ENCODE data around the gene PCDHGB3. TPM values are rescaled to one million over a fixed set of nuclear protein-coding genes. Genes with fewer than 3 reads are reported as not detected.
A peak's percentile ranks its signal among the peaks of the same experiment; 100 is the strongest.

Gene PCDHGB3
- total and polyA plus RNA-seq, 10 of the 15 experiments (the other 5 are each of a cell fraction or from before 2014, with no cell fraction given) = 0.12 to 0.50 (median 0.20) TPM; not detected in 4

GRCh38 chr5:141326088-141326854 is 43.8 kb upstream of the PCDHGB3 start (continued):
- 0 out of 2 replicates have a peak, but pooled peaks have one; percentile 21 for TF ChIP-seq RELB (IDR thresholded peaks at IDR 0.05; ENCODE audit: low read depth)
- no peak for TF ChIP-seq POLR2AphosphoS2 (IDR thresholded peaks at IDR 0.05; ENCODE audit: low read depth, low read length)
- 0 out of 2 replicates have a peak, but pooled peaks have one; percentile 17 for TF ChIP-seq YY1 (IDR thresholded peaks at IDR 0.05; ENCODE audit: low read depth, low read length)
- no peak for TF ChIP-seq GATAD2B (conservative IDR thresholded peaks at IDR 0.05; ENCODE audit: low read depth)
- TF ChIP-seq SMC3 (IDR thresholded peaks at IDR 0.05; ENCODE audit: borderline replicate concordance, low read length) = peak; percentile 25; the same call in 1 of the 2 replicates
- 0 out of 2 replicates have a peak, but pooled peaks have one; percentile 18 for TF ChIP-seq IKZF1 (conservative IDR thresholded peaks at IDR 0.05)
- TF ChIP-seq IRF4 (IDR thresholded peaks at IDR 0.05; ENCODE audit: low read depth, low read length) = peak; percentile 38; the same call in 1 of the 2 replicates

- ATAC-seq (no peak), DNase-seq (ENCODE audit: low read depth, low spot score) (no peak)
- RAD21 ChIA-PET (ENCODE audit: unreplicated experiment) = interaction anchor here (0.6 to 1.2 kb wide), 2 partner anchors 93 to 343 kb away, joined by 3 to 5 read pairs; partner anchors contain the start of gene PCDHGA11
These were observed 41.8 kb upstream of the PCDHGB3 start for GRCh38 chr5:141328231-141328630.

More at GRCh38 chr5:141328231-141328630, 41.8 kb upstream of the PCDHGB3 start:
- Histone ChIP-seq H3K27me3 (replicated peaks in 1 of 2; ENCODE audit: control insufficient read depth in 2 of 2, insufficient read depth in 2 of 2, low read length in 1 of 2) (no peaks in the 10 kb centered on the region; a peak in 1 of 4 replicates), H3K9me3 (replicated peaks; ENCODE audit: control insufficient read depth, insufficient read depth, low read length) (peaks cover 5% of the 10 kb centered on the region; the same call in 2 of the 3 replicates), H3K79me2 (ENCODE audit: control insufficient read depth, insufficient read depth, low read length) (no peaks in the 10 kb centered on the region), H3K36me3 (ENCODE audit: control insufficient read depth in 2 of 2, insufficient read depth in 2 of 2, low read length in 1 of 2) (no peaks in the 10 kb centered on the region), H3K4me3 (no peak overlapping the region), H2AFZ (ENCODE audit: control insufficient read depth, low read depth, low read length) (no peak overlapping the region), H3K27ac (ENCODE audit: control insufficient read depth, insufficient read depth) (no peak overlapping the region), H3K9ac (ENCODE audit: control insufficient read depth, insufficient read depth, low read length) (no peak overlapping the region), H4K20me1 (ENCODE audit: control insufficient read depth, insufficient read depth) (no peaks in the 10 kb centered on the region), H3K4me2 (ENCODE audit: control insufficient read depth, insufficient read depth) (no peak overlapping the region), H3K4me1 (ENCODE audit: control insufficient read depth, insufficient read depth, low read length) (no peaks in the 10 kb centered on the region)
- intact Hi-C loops (cut with micrococcal nuclease; ENCODE audit: unreplicated experiment) (no loop called here), in situ Hi-C loops (cut with MboI) (loop anchor here (10.0 kb wide), 1 partner anchor 237 kb away; no protein-coding TSS in a partner anchor)
- TF ChIP-seq ZZZ3 (IDR thresholded peaks at IDR 0.05; ENCODE audit: control insufficient read depth, insufficient read length, low read depth) = no peak
- peak; percentile 21; the same call in 1 of the 2 replicates for TF ChIP-seq RUNX3 (IDR thresholded peaks at IDR 0.05; ENCODE audit: low read length)
- no peak for FAIRE-seq
- ChIA-PET POLR2A (interaction anchor here (0.6 kb wide), 1 partner anchor 11 kb away, joined by 3 read pairs; no protein-coding TSS in a partner anchor), SMC1A (ENCODE audit: uncharacterized antibody, unreplicated experiment) (interaction anchor here (1.2 to 1.5 kb wide), 4 partner anchors 8 to 102 kb away, joined by 3 to 5 read pairs (median 3); partner anchors contain the start of genes PCDHGA12, PCDHGA2, PCDHGA3 and TAF7), CTCF (interaction anchor here (1.5 kb wide), 2 partner anchors 12 to 14 kb away, joined by 3 to 4 read pairs; no protein-coding TSS in a partner anchor)
- WGBS (ENCODE audit: insufficient coverage, insufficient replicate concordance, low lambda C conversion rate, missing lambda C conversion rate) = 26% methylated on average over 8 of the region's 8 CpGs
- no TSS peak for BruUV-seq (replicated peaks)
